HG03175 (cell line): Measurements from ENCODE around the gene PARD3.

Source experiments
- ATAC-seq: cut with Tn5 transposase; IDR thresholded peaks from one replicate; pipeline ENCODE4 v1.9.1; 2021; ENCODE audit warnings: mild to moderate bottlenecking, moderate library complexity; ENCODE audit not compliant: unreplicated experiment

PARD3 gene

DNA sequence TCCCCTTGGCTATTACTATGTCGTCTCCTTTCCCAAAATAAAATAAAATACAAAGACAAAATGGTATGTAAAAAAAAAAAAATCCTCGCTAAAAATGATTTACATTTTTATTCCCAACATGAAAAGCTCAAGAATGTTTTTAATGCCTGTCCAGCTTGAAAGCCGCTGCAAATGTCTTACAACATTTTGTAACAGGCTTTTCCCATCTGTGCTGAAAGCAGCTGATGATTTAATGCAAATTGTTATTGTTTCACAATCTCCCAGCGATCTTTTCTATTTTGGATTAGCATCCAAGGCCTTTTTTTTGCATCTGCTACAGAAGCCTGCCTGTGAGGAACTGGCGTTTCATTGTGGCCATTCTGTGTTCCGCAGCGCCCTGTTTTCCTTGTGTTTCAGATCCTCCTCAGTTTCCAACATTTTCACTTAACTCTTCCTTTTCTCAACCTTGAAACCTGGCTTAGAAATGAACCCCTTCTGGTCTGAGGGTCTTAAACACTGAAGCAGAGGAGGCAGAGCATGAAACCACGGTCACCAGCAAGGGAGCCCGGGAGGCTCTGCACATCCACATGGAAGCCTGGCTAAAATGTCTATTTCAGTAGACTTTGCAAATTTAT is 712.1 kb downstream of the PARD3 start:
- ATAC-seq, result no peak

GRCh38 chr10:34102237-34102673 is 712.8 kb downstream of the PARD3 start:
- no peak for ATAC-seq

- ATAC-seq, result no peak
Measured at GRCh38 chr10:34101001-34101400, 714.1 kb downstream of the PARD3 start.

DNA sequence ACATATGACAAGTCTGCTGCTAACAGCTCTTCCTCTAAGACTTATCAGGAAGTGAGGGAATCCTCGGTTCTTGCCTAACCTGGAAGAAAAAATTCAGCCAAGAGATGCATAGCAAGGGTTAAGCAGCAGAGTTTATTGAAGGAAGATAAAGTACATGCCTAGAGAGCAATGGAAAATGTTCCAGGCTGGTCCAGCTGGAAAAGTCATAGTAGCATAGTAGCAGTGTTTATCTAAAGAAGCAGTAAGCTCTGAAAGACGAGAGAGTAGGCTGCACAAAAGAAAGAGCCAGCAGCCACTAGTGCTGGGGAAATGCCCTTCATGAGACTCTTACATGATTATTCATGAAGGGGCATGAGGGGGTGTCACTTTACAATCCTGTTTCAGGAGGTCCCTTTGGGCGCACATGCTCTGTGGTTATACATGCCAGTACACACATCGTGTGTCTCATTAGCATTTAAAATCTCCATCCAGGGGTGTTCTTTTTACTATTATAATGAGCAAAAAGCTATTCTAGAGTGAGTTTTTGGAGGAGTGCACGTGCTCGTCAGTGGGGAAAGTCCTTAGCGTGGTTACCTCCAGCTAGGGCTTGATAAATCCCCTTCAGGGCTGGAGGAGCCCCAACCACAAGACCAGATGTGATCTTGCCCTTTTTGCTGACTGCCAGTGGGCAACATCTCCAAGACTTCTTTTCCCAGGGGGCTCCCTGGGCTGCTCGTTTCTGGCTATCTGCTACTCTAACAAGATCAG is 716.1 kb downstream of the PARD3 start:
- no peak for ATAC-seq

DNA sequence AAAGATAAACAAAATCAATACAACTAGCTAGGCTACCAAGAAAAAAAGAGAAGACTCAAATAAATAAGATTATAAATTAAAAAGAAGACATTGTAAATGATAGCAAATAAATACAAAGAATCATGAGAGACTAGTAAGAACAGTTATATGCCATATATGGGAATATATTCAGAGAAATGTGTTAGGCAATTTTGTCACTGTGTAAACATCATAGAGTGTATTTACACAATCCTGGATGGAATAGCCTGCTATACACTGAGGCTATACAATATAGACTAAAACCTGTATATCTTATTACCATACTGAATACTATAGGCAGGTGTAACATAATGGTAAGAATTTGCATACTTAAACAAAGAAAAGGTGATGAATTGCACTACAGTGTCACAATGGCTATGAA is 717.4 kb downstream of the PARD3 start:
- ATAC-seq, result no peak

- ATAC-seq, result no peak
Measured at GRCh38 chr10:34094961-34095360, 720.1 kb downstream of the PARD3 start.

DNA sequence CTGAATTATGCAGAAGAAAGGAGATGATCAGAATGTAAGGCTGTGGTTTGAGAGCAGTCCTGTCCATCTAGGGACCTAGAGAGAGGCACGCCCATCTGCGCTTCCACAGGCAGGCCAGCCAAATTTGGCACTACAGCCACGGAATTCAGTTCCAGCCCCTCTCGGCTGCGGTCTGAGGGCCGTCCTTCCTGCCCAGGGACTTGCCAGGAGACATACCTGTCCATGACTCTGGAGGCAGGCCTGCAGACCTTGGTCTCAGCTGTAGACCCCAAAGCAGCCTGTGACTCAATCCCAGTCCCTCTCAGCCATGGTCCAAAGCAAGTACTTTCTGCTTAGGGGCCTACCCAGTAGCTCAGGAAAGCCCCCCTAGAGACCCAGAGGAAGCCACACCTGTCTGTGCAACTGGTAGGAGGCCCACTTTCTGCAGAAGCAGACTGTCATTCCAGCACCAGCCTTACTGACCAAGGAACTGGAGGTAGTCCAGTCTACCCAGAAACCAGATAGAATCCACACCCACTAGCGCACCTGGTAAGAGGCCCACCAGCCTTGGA is 720.9 kb downstream of the PARD3 start:
- ATAC-seq, result no peak

- ATAC-seq, result no peak
Measured at GRCh38 chr10:34092891-34093290, 722.2 kb downstream of the PARD3 start.

GRCh38 chr10:34091635-34092195 is 723.4 kb downstream of the PARD3 start:
- no peak for ATAC-seq

- ATAC-seq, result no peak
Measured at GRCh38 chr10:34089253-34089652, 725.8 kb downstream of the PARD3 start.

- ATAC-seq, result no peak
Measured at GRCh38 chr10:34088208-34088794, 726.8 kb downstream of the PARD3 start.

DNA sequence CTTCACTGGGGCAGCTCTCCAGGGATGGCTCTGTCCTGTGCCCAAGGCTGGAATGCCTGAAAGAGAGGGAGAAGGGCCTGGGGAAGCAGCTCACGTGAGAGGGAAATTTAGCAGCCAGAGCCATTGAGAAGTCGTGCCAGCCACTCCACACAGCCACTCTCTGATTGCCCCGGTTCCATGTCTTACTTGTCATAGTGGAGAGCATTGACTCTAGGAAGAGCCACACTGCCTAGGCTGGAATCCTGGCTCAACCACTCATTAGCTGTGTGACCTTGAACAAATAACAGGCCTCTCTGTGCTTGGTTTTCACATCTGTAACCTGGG is 728.0 kb downstream of the PARD3 start:
- no peak for ATAC-seq

DNA sequence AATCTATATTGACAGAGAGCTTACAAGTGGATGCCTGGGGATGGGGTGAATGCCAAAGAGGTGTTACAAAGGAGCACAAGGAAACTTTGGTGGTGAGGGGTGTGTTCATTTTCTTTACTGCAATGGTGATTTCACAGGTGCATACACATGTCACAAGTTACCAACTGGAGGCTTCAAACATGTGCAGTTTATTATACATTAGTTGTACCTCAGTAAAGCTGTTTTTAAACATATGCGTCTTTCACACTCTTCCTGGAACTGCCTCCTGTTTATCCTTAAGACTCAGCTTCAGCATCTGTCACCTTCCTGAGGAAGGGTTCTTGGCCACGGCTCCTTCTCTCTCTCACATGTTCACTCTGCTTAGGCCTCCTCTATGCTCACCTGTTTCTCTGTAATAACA is 731.5 kb downstream of the PARD3 start:
- no peak for ATAC-seq

- no peak for ATAC-seq
Measured at GRCh38 chr10:34081948-34082347, 733.1 kb downstream of the PARD3 start.

DNA sequence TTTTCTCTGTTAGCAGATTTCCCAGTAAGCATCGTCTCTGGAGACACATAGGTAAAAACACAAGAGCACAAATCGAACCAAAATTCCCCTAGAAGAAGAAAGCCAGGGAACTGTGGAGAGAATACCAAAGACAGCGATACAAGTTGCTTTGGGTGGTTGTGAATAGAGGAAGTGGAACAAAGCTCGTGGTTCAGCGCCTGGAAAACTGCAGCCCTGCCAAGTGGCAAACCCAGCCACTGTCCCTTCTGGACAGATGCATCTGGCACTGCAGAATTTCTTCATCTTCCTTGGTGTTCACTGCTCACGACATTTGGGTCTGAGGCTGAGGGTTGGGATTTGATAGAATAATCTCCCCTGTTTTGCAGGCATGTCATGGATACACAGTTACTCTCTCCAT is 733.8 kb downstream of the PARD3 start:
- ATAC-seq, result no peak

DNA sequence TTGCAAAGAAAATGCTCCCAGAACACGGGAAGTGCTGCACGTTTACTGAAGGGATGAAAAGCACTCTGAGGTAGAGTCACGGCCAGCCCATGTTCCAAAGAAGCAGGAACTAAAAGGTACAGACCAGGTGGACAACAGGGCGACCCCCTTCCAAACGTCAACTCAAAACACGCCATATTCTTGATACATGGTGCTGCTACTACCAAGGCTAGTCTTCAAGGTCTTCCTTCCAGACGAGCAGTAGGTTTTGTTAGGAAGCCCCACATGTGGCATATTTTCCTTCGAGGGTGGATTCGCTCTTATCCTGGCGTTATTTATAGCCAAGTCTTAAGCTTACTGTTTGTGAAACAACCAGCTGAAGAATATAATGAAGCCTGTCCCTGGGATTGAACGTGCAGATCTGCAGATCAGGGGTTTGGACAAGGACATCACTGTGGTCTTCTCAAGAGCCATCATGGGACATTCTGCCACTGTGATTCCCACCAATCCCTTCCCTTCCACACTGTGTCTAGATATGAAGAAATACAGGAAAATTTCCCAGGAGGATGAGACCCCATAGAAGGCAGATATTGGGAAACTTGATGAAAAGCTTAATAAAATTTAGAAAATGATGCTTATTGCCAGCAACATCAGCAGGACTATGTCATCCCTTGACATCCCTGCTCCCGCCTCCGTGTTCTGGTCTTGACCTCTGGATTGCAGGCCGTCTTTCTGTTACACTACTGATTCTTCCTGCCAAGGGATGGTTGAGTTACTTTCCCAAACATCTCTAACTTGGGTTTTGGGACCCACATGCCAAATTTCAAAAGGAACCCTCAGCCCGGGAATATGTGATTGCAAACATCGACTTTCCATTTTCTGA is 734.4 kb downstream of the PARD3 start:
- no peak for ATAC-seq

GRCh38 chr10:34079702-34080484 is 735.2 kb downstream of the PARD3 start:
- no peak for ATAC-seq

DNA sequence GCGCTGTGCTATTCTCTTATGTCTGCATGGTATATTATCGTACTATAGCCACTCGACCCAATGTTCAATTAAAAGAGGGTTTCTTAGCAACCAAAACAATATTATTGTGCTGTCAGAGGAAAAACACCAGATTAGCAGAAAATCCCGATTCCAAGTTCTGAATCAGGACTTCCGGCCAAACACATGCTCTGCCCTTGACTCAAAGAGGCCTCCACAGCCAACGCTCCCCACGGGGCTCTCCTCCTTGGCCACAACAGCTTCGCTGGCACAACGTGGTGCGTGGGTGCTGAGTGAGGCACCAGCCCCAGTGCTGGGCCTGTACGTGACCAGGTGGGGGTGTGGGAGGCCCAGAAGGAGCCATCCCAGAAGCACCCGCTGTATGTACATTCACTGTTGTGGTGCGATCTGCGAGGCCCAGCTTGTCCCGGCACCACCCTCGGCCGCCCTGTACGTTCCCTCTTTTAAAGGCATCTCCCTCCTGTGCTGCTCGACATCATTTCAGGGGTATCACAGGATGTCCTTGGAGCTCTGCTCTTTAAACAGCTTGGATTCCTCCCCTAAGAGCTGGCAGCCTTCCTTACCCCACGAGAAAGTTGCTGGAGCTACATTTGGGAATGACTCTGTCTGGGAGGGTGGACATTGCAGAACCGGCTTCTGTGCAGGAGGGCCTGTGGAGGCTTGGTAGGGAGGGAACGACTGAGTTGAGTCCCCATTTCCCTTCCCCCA is 736.2 kb downstream of the PARD3 start:
- no peak for ATAC-seq

- no peak for ATAC-seq
Measured at GRCh38 chr10:34078017-34078744, 736.9 kb downstream of the PARD3 start.
